ENCODE measurements around the gene PNPO.

DNA sequence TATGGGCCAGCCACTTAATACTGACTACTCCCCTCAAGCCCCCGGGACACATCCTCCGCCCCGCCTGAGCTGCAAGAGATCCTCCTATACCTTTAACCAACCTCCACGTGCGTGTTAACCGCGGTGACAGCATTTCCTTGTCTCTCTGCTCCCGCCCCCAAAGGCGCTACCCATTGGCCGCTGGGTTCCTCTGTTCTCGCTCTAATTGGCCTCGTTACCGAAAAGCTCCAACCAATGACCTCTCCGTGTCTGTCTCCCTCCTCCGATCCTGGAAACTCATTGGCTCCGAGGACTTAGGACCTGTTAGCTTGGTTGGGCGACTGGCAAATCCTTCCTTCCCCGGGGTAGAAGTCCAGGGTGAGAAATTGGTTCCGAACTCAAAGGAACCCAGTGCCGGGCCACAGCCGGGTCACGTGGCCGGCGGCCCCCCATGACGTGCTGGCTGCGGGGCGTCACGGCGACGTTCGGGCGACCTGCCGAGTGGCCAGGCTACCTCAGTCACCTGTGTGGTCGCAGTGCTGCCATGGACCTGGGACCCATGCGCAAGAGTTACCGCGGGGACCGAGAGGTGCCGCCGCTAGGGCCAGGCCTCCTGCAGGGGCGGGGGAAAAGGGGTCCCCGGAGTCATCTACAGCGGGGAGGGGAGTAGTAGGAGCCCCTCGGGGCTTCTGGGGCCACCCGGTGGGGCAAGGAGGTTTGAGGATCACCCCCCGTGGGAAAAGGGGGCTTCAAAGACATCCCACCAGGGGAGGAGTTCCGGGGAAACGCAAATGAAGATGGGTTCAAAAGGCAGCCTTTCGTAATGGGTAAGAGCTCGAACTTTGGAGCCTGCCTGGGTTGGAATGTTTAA, at the start of gene PNPO:
- TF ChIP-seq EZH2 (IDR thresholded peaks at IDR 0.05; ENCODE audit: borderline replicate concordance) (no peak), CTCF (IDR thresholded peaks at IDR 0.05; ENCODE audit: poor library complexity) (no peak)

Measured in hepatocyte (in vitro differentiated cells).